Prostate gland (tissue), 2 donors: ENCODE results near the gene PRKG1. TPM values are rescaled to one million over a fixed set of nuclear protein-coding genes. Genes with fewer than 3 reads are reported as not detected.

Experiments used
- DNase-seq: peaks from one replicate; pipeline ENCODE4 v3.0.0-alpha.2; 2019; ENCODE audit warnings: low spot score
- H3K27ac ChIP-seq, 2 donors: fragments of 200-600 bp; sonication (generic); 2 replicates each; pipeline ENCODE4 v1.5.1; 2017 to 2019
- H3K27me3 ChIP-seq: fragments of 200-600 bp; sonication (generic); replicated peaks from 2 replicates; pipeline ENCODE4 v1.5.1; 2019; ENCODE audit not compliant: insufficient read depth
- H3K36me3 ChIP-seq, 2 donors: fragments of 200-600 bp; sonication (generic); 1 replicate in 1 of 2; 2 replicates in 1 of 2; pipeline versions ENCODE4 v1.5.1 to v1.8.1; 2017 to 2019
- H3K4me1 ChIP-seq: fragments of 200-600 bp; sonication (generic); replicated peaks from 2 replicates; pipeline ENCODE4 v1.5.1; 2019
- H3K4me3 ChIP-seq, 2 donors: fragments of 200-600 bp; sonication (generic); 2 replicates each; pipeline ENCODE4 v1.5.1; 2017 to 2019
- H3K9me3 ChIP-seq: fragments of 200-600 bp; sonication (generic); 2 replicates; pipeline ENCODE4 v1.5.1; 2017
- CTCF ChIP-seq, 4 experiments: fragments of 200-600 bp in 2 of 4; fragments of 450-650 bp in 2 of 4; sonication (generic) in 2 of 4; IDR thresholded peaks; 1 replicate in 3 of 4; 2 replicates in 1 of 4; pipeline ENCODE4 v1.5.1; 2016 to 2019; ENCODE audit warnings: antibody characterized with exemption in 4 of 4, mild to moderate bottlenecking in 2 of 4, moderate library complexity in 2 of 4
- POLR2A ChIP-seq: fragments of 450-650 bp; IDR thresholded peaks from one replicate; pipeline ENCODE4 v1.6.1; 2016; ENCODE audit warnings: antibody characterized with exemption, mild to moderate bottlenecking
- POLR2AphosphoS5 ChIP-seq: sonication (generic); formaldehyde crosslinking; IDR thresholded peaks from one replicate; pipeline ENCODE4 v1.6.1; 2017; ENCODE audit warnings: antibody characterized with exemption
- WGBS: methylation state at CpG from one replicate; pipeline ENCODE4 v1.1.5; 2018; 5-methylcytosine and 5-hydroxymethylcytosine counted together
- intact Hi-C: fragments of 100-400 bp; cut with DNase I; formaldehyde crosslinking; loops from one replicate; pipeline ENCODE4 v1.14.2; 2022
- total RNA-seq, 2 donors: library from RNA; depleted of rRNA; stranded (reverse); fragments of >200 nt; gene quantifications; one replicate each; pipeline ENCODE4 v1.1.0, GENCODE V29; 2016

The PRKG1 gene
- total RNA-seq, 2 donors from 2014 or later = 2.7 to 9.0 TPM

DNA sequence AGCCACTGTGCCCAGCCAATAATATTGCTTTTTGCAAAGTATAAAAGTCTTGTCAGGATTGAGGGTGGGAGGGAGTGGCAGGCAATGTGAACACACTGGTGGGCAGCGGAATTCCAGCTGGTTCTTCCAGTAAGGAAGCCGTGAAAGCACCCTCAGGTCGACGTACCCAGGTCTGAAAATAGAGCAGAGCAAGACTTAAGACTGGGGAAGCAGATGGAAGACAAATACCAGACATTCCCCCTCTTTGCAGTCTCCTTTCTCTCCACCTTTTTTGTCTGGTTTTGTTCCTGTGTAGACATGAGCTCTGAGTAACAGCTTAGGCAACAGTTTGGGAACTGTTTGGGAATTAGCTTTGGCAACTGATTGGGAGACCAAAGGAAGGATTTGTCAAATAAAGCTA lies 642.7 kb downstream of the PRKG1 start:
- intact Hi-C loops = no loop called here
- Histone ChIP-seq H3K4me3 (no peak overlapping the region), H3K27ac (no peak overlapping the region), H3K27me3 (no peaks in the 10 kb centered on the region), H3K36me3 (no peaks in the 10 kb centered on the region), H3K9me3 (no peaks in the 10 kb centered on the region), H3K4me1 (no peaks in the 10 kb centered on the region)
- 65% methylated on average over 4 of the region's 4 CpGs for WGBS
- TF ChIP-seq POLR2AphosphoS5 = no peak
- TF ChIP-seq CTCF (IDR thresholded peaks at IDR 0.05) = no peak
- TF ChIP-seq POLR2A = no peak
- DNase-seq = no peak

DNA sequence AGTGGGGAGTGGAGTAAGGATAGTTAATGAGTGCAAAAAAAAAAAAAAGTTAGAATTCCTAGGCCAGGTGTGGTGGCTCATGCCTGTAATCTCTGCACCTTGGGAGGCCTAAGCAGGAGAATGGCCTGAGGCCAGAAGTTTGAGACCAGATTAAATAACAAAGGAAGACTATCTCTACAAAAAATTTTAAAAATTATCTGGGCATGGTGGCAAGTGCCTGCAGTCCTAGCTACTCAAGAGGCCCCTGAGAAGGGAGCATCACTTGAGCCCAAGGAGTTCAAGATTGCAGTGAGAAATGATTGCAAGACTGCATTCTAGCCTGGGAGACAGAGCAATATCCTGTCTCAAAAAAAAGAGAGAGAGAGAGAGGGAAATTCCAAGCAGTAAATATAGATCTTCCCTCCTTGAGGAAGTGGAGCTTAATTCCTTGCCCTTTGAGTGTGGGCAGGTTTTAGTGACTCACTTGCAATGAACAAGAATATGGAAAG lies 644.6 kb downstream of the PRKG1 start:
- H3K9me3 ChIP-seq = no peaks in the 10 kb centered on the region
- H3K27me3 ChIP-seq = no peaks in the 10 kb centered on the region
- no peak for DNase-seq
- H3K4me1 ChIP-seq = no peaks in the 10 kb centered on the region
- intact Hi-C loops = no loop called here
- no peak overlapping the region for H3K4me3 ChIP-seq
- no peaks in the 10 kb centered on the region for H3K36me3 ChIP-seq
- no peak for TF ChIP-seq CTCF (IDR thresholded peaks at IDR 0.05)
- H3K27ac ChIP-seq = no peak overlapping the region

DNA sequence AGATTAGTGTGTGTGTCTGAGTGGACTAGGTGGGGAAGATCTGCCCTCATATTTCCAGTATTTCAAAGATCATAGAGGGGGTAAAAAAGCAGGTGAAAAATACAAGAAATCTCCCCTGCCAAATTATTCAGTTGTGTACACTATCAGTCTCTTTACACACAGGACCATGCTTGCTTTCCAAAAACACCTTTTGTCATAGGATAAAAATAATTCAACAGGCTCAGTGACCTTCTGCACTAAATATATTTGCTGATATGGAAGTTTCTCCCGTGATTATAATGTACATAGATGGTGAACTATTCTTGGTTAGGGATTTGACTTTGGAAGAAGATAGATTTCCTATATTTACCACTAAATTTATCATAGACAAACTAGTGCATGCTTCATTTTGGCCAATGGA lies 649.8 kb downstream of the PRKG1 start:
- whole genome bisulfite sequencing = 84% methylated on average over 1 of the region's 1 CpG
- DNase-seq = no peak
- no peak overlapping the region for H3K27ac ChIP-seq
- no peaks in the 10 kb centered on the region for H3K27me3 ChIP-seq
- TF ChIP-seq POLR2A (no peak), CTCF (IDR thresholded peaks at IDR 0.05) (no peak), POLR2AphosphoS5 (no peak)
- intact Hi-C loops = no loop called here
- no peak overlapping the region for H3K4me3 ChIP-seq
- H3K36me3 ChIP-seq = no peaks in the 10 kb centered on the region
- H3K4me1 ChIP-seq = no peaks in the 10 kb centered on the region
- H3K9me3 ChIP-seq = no peaks in the 10 kb centered on the region

GRCh38 chr10:51729822-51730555 lies 655.7 kb downstream of the PRKG1 start:
- no peak overlapping the region for H3K27ac ChIP-seq
- H3K27me3 ChIP-seq = no peaks in the 10 kb centered on the region
- intact Hi-C loops = no loop called here
- no peaks in the 10 kb centered on the region for H3K9me3 ChIP-seq
- DNase-seq = no peak
- no peaks in the 10 kb centered on the region for H3K36me3 ChIP-seq
- H3K4me1 ChIP-seq = no peaks in the 10 kb centered on the region
- TF ChIP-seq POLR2A = no peak
- WGBS = 64% methylated on average over 7 of the region's 7 CpGs
- H3K4me3 ChIP-seq = no peak overlapping the region

DNA sequence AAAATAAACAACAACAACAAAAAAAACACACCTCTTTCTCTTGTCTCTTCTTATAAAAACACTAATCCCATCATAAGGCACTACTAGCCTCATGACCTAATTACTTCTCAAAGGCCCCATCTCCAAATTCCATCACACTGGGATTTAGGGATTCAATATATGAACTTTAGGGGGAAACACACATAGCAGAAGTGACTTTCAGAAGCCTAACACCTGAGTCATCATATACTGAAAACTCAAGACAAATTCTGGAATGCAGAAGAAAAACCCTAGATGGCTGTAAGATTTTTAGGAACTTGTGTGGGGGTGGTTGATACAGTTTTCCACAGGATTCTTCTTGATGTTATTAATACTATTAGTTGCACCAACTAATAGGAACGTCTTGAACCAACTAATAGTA lies 658.8 kb downstream of the PRKG1 start:
- no peak overlapping the region for H3K4me3 ChIP-seq

More for the DNA sequence above, 658.8 kb downstream of the PRKG1 start:
- Histone ChIP-seq H3K9me3 (no peaks in the 10 kb centered on the region), H3K27me3 (no peaks in the 10 kb centered on the region), H3K36me3 (no peaks in the 10 kb centered on the region), H3K4me1 (no peaks in the 10 kb centered on the region), H3K27ac (no peak overlapping the region)
- 89% methylated on average over 1 of the region's 1 CpG for WGBS
- DNase-seq = no peak
- TF ChIP-seq POLR2A (no peak), POLR2AphosphoS5 (no peak), CTCF (IDR thresholded peaks at IDR 0.05) (no peak)
- intact Hi-C loops = no loop called here
